GM23338 (cell line): Measurements from ENCODE around the gene NTRK1. TPM values are rescaled to one million over a fixed set of nuclear protein-coding genes. Genes with fewer than 3 reads are reported as not detected.

Experiments used
- ATAC-seq: fragments of 200-7000 bp; cut with Tn5 transposase; 3 replicates; pipeline ENCODE4 v1.9.1; 2020
- DNase-seq: peaks from one replicate; pipeline ENCODE4 v3.0.0-alpha.2; 2015; ENCODE audit warnings: low spot score
- H2AFZ ChIP-seq: fragments of 200-600 bp; sonication (generic); 2 replicates; pipeline ENCODE4 v1.8.0; 2016; ENCODE audit warnings: antibody characterized with exemption, mild to moderate bottlenecking, moderate library complexity
- H3F3A ChIP-seq: fragments of 200-600 bp; sonication (generic); replicated peaks from 2 replicates; pipeline ENCODE4 v1.8.0; 2017; ENCODE audit warnings: antibody characterized with exemption, mixed run types, low read depth
- H3K27ac ChIP-seq: fragments of 200-600 bp; sonication (generic); 2 replicates; pipeline ENCODE4 v1.6.1; 2016; ENCODE audit warnings: low read depth
- H3K27me3 ChIP-seq: fragments of 200-600 bp; sonication (generic); 2 replicates; pipeline ENCODE4 v1.8.0; 2016; ENCODE audit warnings: mild to moderate bottlenecking, mixed run types, moderate library complexity; ENCODE audit not compliant: insufficient read depth
- H3K36me3 ChIP-seq: fragments of 200-600 bp; sonication (generic); 2 replicates; pipeline ENCODE4 v1.8.0; 2016; ENCODE audit warnings: mild to moderate bottlenecking; ENCODE audit not compliant: insufficient read depth
- H3K4me1 ChIP-seq: fragments of 200-600 bp; sonication (generic); 2 replicates; pipeline ENCODE4 v1.8.0; 2016; ENCODE audit warnings: mild to moderate bottlenecking, moderate library complexity; ENCODE audit not compliant: insufficient read depth
- H3K4me2 ChIP-seq: fragments of 200-600 bp; sonication (generic); 2 replicates; pipeline ENCODE4 v1.7.1; 2017; ENCODE audit warnings: mixed run types
- H3K4me3 ChIP-seq: fragments of 200-600 bp; sonication (generic); 2 replicates; pipeline ENCODE4 v1.6.1; 2016; ENCODE audit warnings: mixed run types
- H3K79me2 ChIP-seq: fragments of 200-600 bp; sonication (generic); replicated peaks from 2 replicates; pipeline ENCODE4 v1.8.0; 2017; ENCODE audit warnings: mild to moderate bottlenecking; ENCODE audit not compliant: insufficient read depth
- H3K9me2 ChIP-seq: fragments of 200-600 bp; sonication (generic); 2 replicates; pipeline ENCODE4 v1.8.0; 2017; ENCODE audit not compliant: insufficient read depth
- H4K20me1 ChIP-seq: fragments of 200-600 bp; sonication (generic); replicated peaks from 2 replicates; pipeline ENCODE4 v1.8.0; 2017; ENCODE audit warnings: mild to moderate bottlenecking; ENCODE audit not compliant: insufficient read depth
- H3K27ac Mint-ChIP-seq: 2 replicates; pipeline ENCODE4 v1.8.0; 2020; ENCODE audit warnings: inconsistent platforms, mild to moderate bottlenecking, moderate library complexity, mixed read lengths
- H3K27me3 Mint-ChIP-seq: 3 replicates; pipeline ENCODE4 v1.8.0; 2022; ENCODE audit warnings: low read depth, mild to moderate bottlenecking, moderate library complexity, mixed read lengths, inconsistent platforms; ENCODE audit not compliant: insufficient read depth, poor library complexity
- H3K36me3 Mint-ChIP-seq: 3 replicates; pipeline ENCODE4 v1.8.0; 2021; ENCODE audit warnings: low read depth, mild to moderate bottlenecking, inconsistent platforms, moderate library complexity, mixed read lengths
- H3K4me1 Mint-ChIP-seq: 3 replicates; pipeline ENCODE4 v1.8.0; 2020; ENCODE audit warnings: mild to moderate bottlenecking, inconsistent platforms, mixed read lengths
- H3K4me3 Mint-ChIP-seq: 3 replicates; pipeline ENCODE4 v1.8.0; 2021; ENCODE audit warnings: moderate library complexity, mild to moderate bottlenecking, inconsistent platforms, mixed read lengths
- H3K9me3 Mint-ChIP-seq: 3 replicates; pipeline ENCODE4 v1.8.0; 2020; ENCODE audit warnings: moderate library complexity, mild to moderate bottlenecking, inconsistent platforms, mixed read lengths
- CREB1 ChIP-seq: fragments of 250-450 bp; sonication (Bioruptor Pico); IDR thresholded peaks from 2 replicates; pipeline ENCODE4 v1.5.0; 2020; ENCODE audit warnings: low read depth, mild to moderate bottlenecking, moderate library complexity
- CTCF ChIP-seq, 2 experiments: fragments of 200-600 bp in 1 of 2; sonication (generic) in 1 of 2; conservative IDR thresholded peaks; 2 replicates each; pipeline versions ENCODE4 v1.5.1 to v1.6.1; 2016 to 2017; ENCODE audit warnings: antibody characterized with exemption in 2 of 2, low read depth in 2 of 2, mild to moderate bottlenecking in 2 of 2, moderate library complexity in 1 of 2
- EZH2 ChIP-seq: fragments of 200-600 bp; sonication (generic); IDR thresholded peaks from one replicate; pipeline ENCODE4 v1.8.0; 2017; ENCODE audit warnings: antibody characterized with exemption, mild to moderate bottlenecking, low read depth; ENCODE audit not compliant: unreplicated experiment
- EZH2phosphoT487 ChIP-seq: fragments of 200-600 bp; sonication (generic); IDR thresholded peaks from one replicate; pipeline ENCODE4 v1.8.1; 2018; ENCODE audit warnings: antibody characterized with exemption; ENCODE audit not compliant: unreplicated experiment
- JUNB ChIP-seq: IDR thresholded peaks from one replicate; pipeline ENCODE4 v1.6.1; 2016; ENCODE audit warnings: antibody characterized with exemption; ENCODE audit not compliant: unreplicated experiment
- NANOG ChIP-seq: IDR thresholded peaks from 2 replicates; pipeline ENCODE4 v1.6.1; 2016; ENCODE audit warnings: antibody characterized with exemption, borderline replicate concordance
- POLR2AphosphoS5 ChIP-seq: IDR thresholded peaks from 2 replicates; pipeline ENCODE4 v1.6.1; 2016; ENCODE audit warnings: antibody characterized with exemption, low read depth
- STAT1 ChIP-seq: IDR thresholded peaks from one replicate; pipeline ENCODE4 v1.6.1; 2016; ENCODE audit warnings: antibody characterized with exemption; ENCODE audit not compliant: unreplicated experiment
- ZNF114 ChIP-seq: fragments of 250-450 bp; sonication (Bioruptor Pico); IDR thresholded peaks from 2 replicates; pipeline ENCODE4 v1.5.0; 2020; ENCODE audit warnings: mild to moderate bottlenecking, moderate library complexity
- ZNF331 ChIP-seq: fragments of 250-450 bp; sonication (Bioruptor Pico); IDR thresholded peaks from 2 replicates; pipeline ENCODE4 v1.5.0; 2020; ENCODE audit warnings: low read depth, mild to moderate bottlenecking, moderate library complexity
- ZNF462 ChIP-seq: fragments of 250-450 bp; sonication (Bioruptor Pico); IDR thresholded peaks from 2 replicates; pipeline ENCODE4 v1.5.0; 2020; ENCODE audit warnings: mild to moderate bottlenecking, moderate library complexity
- polyA plus RNA-seq: library from polyadenylated mRNA; unstranded; fragments of >200 nt; fragmentation: Nextera tagmentation; extraction: Ambion mirVana; gene quantifications from 2 replicates; pipeline ENCODE4 v1.2.1, GENCODE V29; 2016
- total RNA-seq: library from RNA; depleted of rRNA; stranded (reverse); fragments of >200 nt; shearing (Covaris generic); gene quantifications from 2 replicates; pipeline ENCODE4 v1.2.3, GENCODE V29; 2014
- TF ChIP-seq, protein P1 (sequence below): IDR thresholded peaks from 2 replicates; pipeline ENCODE4 v1.6.1; 2016; ENCODE audit warnings: antibody characterized with exemption
- TF ChIP-seq, protein P2 (sequence below): IDR thresholded peaks from one replicate; pipeline ENCODE4 v1.6.1; 2018; ENCODE audit warnings: antibody characterized with exemption; ENCODE audit not compliant: unreplicated experiment

The NTRK1 gene
- total and polyA plus RNA-seq, 2 experiments from 2014 or later = 0.42 to 0.45 TPM

GRCh38 chr1:156857532-156857931 lies 3.1 kb upstream of the NTRK1 start:
- H3K4me2 ChIP-seq = no peak overlapping the region
- no peak for ATAC-seq
- no peak overlapping the region for H3K27ac ChIP-seq
- peaks cover 12% of the 10 kb centered on the region; the same call in 1 of the 2 replicates for H3K4me1 ChIP-seq
- 0 out of 2 replicates have a peak, but pooled peaks cover 3% of the 10 kb centered on the region for H3F3A ChIP-seq
- H4K20me1 ChIP-seq = peaks cover 5% of the 10 kb centered on the region; the same call in 1 of the 2 replicates
- no peaks in the 10 kb centered on the region for H3K36me3 ChIP-seq
- Mint-ChIP-seq H3K4me3 (no peak overlapping the region), H3K4me1 (peaks cover 25% of the 10 kb centered on the region), H3K27me3 (peaks cover 58% of the 10 kb centered on the region), H3K9me3 (no peaks in the 10 kb centered on the region; the same call in 2 of the 3 replicates), H3K27ac (no peak overlapping the region), H3K36me3 (no peaks in the 10 kb centered on the region)
- no peak for DNase-seq
- TF ChIP-seq ZNF331 (CRISPR knock-in tag) (no peak), NANOG (no peak), EZH2 (no peak), JUNB (no peak), CREB1 (CRISPR knock-in tag) (no peak), POLR2AphosphoS5 (no peak), EZH2phosphoT487 (no peak), ZNF462 (CRISPR knock-in tag) (no peak), ZNF114 (CRISPR knock-in tag) (no peak), STAT1 (no peak), CTCF (conservative IDR thresholded peaks at IDR 0.05; ENCODE audit: low read depth in 2 of 2) (no peak)
- TF ChIP-seq, protein P1, sequence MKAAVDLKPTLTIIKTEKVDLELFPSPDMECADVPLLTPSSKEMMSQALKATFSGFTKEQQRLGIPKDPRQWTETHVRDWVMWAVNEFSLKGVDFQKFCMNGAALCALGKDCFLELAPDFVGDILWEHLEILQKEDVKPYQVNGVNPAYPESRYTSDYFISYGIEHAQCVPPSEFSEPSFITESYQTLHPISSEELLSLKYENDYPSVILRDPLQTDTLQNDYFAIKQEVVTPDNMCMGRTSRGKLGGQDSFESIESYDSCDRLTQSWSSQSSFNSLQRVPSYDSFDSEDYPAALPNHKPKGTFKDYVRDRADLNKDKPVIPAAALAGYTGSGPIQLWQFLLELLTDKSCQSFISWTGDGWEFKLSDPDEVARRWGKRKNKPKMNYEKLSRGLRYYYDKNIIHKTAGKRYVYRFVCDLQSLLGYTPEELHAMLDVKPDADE = no peak
- TF ChIP-seq, protein P2, sequence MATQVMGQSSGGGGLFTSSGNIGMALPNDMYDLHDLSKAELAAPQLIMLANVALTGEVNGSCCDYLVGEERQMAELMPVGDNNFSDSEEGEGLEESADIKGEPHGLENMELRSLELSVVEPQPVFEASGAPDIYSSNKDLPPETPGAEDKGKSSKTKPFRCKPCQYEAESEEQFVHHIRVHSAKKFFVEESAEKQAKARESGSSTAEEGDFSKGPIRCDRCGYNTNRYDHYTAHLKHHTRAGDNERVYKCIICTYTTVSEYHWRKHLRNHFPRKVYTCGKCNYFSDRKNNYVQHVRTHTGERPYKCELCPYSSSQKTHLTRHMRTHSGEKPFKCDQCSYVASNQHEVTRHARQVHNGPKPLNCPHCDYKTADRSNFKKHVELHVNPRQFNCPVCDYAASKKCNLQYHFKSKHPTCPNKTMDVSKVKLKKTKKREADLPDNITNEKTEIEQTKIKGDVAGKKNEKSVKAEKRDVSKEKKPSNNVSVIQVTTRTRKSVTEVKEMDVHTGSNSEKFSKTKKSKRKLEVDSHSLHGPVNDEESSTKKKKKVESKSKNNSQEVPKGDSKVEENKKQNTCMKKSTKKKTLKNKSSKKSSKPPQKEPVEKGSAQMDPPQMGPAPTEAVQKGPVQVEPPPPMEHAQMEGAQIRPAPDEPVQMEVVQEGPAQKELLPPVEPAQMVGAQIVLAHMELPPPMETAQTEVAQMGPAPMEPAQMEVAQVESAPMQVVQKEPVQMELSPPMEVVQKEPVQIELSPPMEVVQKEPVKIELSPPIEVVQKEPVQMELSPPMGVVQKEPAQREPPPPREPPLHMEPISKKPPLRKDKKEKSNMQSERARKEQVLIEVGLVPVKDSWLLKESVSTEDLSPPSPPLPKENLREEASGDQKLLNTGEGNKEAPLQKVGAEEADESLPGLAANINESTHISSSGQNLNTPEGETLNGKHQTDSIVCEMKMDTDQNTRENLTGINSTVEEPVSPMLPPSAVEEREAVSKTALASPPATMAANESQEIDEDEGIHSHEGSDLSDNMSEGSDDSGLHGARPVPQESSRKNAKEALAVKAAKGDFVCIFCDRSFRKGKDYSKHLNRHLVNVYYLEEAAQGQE = no peak
- no peaks in the 10 kb centered on the region for H3K9me2 ChIP-seq
- no peak overlapping the region for H2AFZ ChIP-seq
- peaks cover 97% of the 10 kb centered on the region for H3K27me3 ChIP-seq
- no peaks in the 10 kb centered on the region for H3K79me2 ChIP-seq
- no peak overlapping the region for H3K4me3 ChIP-seq
